RWPE2 (cell line): ENCODE measurements around the gene NCAPH2.

Experiments
- ATAC-seq: fragments of 200-7000 bp; cut with Tn5 transposase; 3 replicates; pipeline ENCODE4 v1.9.1; 2021; ENCODE audit warnings: low read depth
- DNase-seq: peaks from one replicate; pipeline ENCODE4 v3.0.0-alpha.2; 2020; ENCODE audit warnings: low spot score
- H3K27ac ChIP-seq: fragments of 450-650 bp; 2 replicates; pipeline ENCODE4 v1.5.1; 2017; ENCODE audit warnings: mild to moderate bottlenecking; ENCODE audit not compliant: poor library complexity, severe bottlenecking
- H3K27me3 ChIP-seq: fragments of 250-450 bp; sonication (Bioruptor Pico); 2 replicates; pipeline ENCODE4 v1.5.1; 2021; ENCODE audit warnings: mild to moderate bottlenecking, moderate library complexity; ENCODE audit not compliant: insufficient read depth, poor library complexity, severe bottlenecking
- H3K36me3 ChIP-seq: fragments of 250-450 bp; sonication (Bioruptor Pico); 2 replicates; pipeline ENCODE4 v1.5.1; 2020; ENCODE audit warnings: low read depth, mild to moderate bottlenecking, moderate library complexity
- H3K4me1 ChIP-seq: fragments of 250-450 bp; sonication (Bioruptor Pico); 2 replicates; pipeline ENCODE4 v1.5.1; 2021; ENCODE audit warnings: mild to moderate bottlenecking, moderate library complexity; ENCODE audit not compliant: insufficient read depth, poor library complexity, severe bottlenecking
- H3K4me3 ChIP-seq: fragments of 250-450 bp; sonication (Bioruptor Pico); 2 replicates; pipeline ENCODE4 v1.5.1; 2021; ENCODE audit warnings: mild to moderate bottlenecking, moderate library complexity; ENCODE audit not compliant: severe bottlenecking
- H3K9me3 ChIP-seq: fragments of 250-450 bp; sonication (Bioruptor Pico); 2 replicates; pipeline ENCODE4 v1.5.1; 2021; ENCODE audit warnings: mild to moderate bottlenecking, moderate library complexity; ENCODE audit not compliant: severe bottlenecking
- CTCF ChIP-seq: fragments of 450-650 bp; IDR thresholded peaks from one replicate; pipeline ENCODE4 v1.5.1; 2017; ENCODE audit warnings: mild to moderate bottlenecking, moderate library complexity; ENCODE audit not compliant: poor library complexity, severe bottlenecking

NCAPH2 gene

DNA sequence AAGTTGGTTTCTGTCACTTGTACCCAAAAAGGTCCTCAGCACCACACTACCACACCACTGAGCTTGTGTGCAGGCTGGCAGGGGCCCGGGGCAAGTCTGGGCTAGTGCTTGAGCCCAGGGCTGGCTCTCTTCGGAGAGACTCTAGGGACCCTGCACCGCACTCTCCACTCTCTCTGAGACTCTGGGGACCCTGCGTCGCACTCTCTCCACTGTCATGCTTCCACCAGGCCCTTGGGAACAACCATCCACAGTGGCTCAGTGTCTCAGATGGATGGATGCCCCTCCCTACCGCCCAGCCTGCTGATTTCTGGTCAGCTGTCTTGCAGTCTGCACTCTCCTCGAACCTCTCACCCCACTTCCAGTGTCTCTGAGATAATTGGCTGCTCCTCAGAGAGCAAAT is 31.2 kb upstream of the NCAPH2 start:
- no peaks in the 10 kb centered on the region for H3K9me3 ChIP-seq
- no peak overlapping the region for H3K27ac ChIP-seq
- H3K4me3 ChIP-seq, result no peak overlapping the region
- 0 out of 3 replicates have a peak, but pooled peaks have one; percentile 3 for ATAC-seq
- H3K27me3 ChIP-seq, result peaks cover 6% of the 10 kb centered on the region
- TF ChIP-seq CTCF, result no peak
- DNase-seq, result no peak
- H3K4me1 ChIP-seq, result peaks cover 15% of the 10 kb centered on the region
- no peaks in the 10 kb centered on the region for H3K36me3 ChIP-seq

DNA sequence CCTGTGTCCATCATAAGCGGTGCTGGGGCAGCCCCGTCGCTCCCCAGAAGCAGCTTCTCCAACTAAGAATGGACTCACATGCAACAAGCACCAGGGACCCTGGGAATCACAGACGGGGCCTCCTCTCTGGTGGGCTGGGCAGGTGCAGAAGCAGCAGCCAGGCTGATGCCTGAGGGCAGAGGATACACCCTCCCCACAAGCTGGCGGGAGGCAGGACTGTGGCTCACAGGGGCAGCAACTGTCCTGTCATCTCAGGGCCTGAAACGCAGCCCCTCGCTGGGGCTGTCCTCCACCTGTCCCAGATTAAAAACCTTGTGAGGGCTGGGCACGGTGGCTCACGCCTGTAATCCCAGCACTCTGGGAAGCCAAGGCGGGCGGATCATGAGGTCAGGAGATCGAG is 30.1 kb upstream of the NCAPH2 start:
- no peaks in the 10 kb centered on the region for H3K36me3 ChIP-seq
- no peak for TF ChIP-seq CTCF
- peaks cover 15% of the 10 kb centered on the region for H3K4me1 ChIP-seq
- H3K4me3 ChIP-seq, result no peak overlapping the region
- DNase-seq (no peak), ATAC-seq (no peak)
- H3K9me3 ChIP-seq, result no peaks in the 10 kb centered on the region
- peaks cover 6% of the 10 kb centered on the region for H3K27me3 ChIP-seq
- no peak overlapping the region for H3K27ac ChIP-seq

GRCh38 chr22:50479721-50480120 is 28.3 kb upstream of the NCAPH2 start:
- no peak for ATAC-seq
- H3K4me3 ChIP-seq, result no peak overlapping the region
- TF ChIP-seq CTCF, result no peak
- DNase-seq, result no peak
- no peak overlapping the region for H3K27ac ChIP-seq
- H3K4me1 ChIP-seq, result peaks cover 9% of the 10 kb centered on the region
- H3K27me3 ChIP-seq, result peaks cover 6% of the 10 kb centered on the region
- no peaks in the 10 kb centered on the region for H3K36me3 ChIP-seq
- no peaks in the 10 kb centered on the region for H3K9me3 ChIP-seq

- H3K36me3 ChIP-seq, result no peaks in the 10 kb centered on the region
- TF ChIP-seq CTCF, result no peak
- no peaks in the 10 kb centered on the region for H3K9me3 ChIP-seq
- H3K27me3 ChIP-seq, result peaks cover 6% of the 10 kb centered on the region
- H3K4me3 ChIP-seq, result peak overlapping the region; percentile 75
- DNase-seq (no peak), ATAC-seq (no peak)
- H3K27ac ChIP-seq, result no peak overlapping the region
- H3K4me1 ChIP-seq, result peaks cover 10% of the 10 kb centered on the region
Observed at GRCh38 chr22:50481045-50481439, 27.0 kb upstream of the NCAPH2 start.

DNA sequence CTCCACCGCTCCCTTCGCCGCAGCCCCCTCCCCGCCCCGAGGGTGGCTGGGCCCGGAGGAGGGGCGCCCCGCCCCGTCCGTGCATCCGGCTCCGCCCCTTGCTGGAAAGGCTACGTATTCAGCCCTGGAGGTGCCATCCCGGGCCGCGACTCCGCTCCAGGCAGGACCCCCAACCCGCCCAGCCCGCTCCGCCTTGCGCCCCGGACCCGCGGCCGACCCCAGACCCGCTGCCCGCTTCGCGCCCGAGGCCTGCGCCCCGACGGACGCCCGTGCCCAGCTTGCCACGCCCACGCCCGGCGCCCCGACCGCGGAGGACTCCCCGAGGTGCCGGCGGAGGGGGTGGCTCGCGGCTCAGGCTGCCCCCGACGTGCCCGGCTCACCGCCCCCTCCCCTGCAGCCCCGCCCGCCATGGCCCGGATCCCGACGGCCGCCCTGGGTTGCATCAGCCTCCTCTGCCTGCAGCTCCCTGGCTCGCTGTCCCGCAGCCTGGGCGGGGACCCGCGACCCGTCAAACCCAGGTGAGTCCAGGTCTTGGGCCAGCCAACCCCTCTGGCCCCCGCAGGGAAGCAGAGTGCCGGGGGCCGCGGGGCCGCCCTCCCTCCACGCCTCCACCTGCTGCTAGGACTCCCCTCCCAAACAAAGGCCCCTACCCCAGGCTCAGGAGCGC is 26.5 kb upstream of the NCAPH2 start, which contains the start of gene ADM2:
Gene ADM2 (plus strand): TSS at position 104 of the 667 bp plus-strand sequence. CDS start 305 bp downstream, at position 409.
- Histone ChIP-seq H3K36me3 (no peaks in the 10 kb centered on the region), H3K27ac (no peak within 1 kb of the TSS)
- DNase-seq, result no peak

More for the DNA sequence above, 26.5 kb upstream of the NCAPH2 start, which contains the start of gene ADM2:
- peaks cover 9% of the 10 kb centered on the region for H3K4me1 ChIP-seq
- peaks cover 6% of the 10 kb centered on the region for H3K27me3 ChIP-seq
- ATAC-seq, result peak; percentile 36; the same call in 2 of the 3 replicates
- TF ChIP-seq CTCF, result no peak
- H3K4me3 ChIP-seq, result peak within 1 kb of the TSS; percentile 75
- H3K9me3 ChIP-seq, result no peaks in the 10 kb centered on the region
